T-helper 2 cell (primary cell): Measurements from ENCODE around the gene CADM2.
A peak's percentile ranks its signal among the peaks of the same experiment; 100 is the strongest.
"Not testable (repeated sequence)": the region's sequence is repeated elsewhere in the genome, so short reads cannot be mapped to it uniquely, and the experiment has no call there.

ENCODE experiments used
- DNase-seq, 5 experiments: peaks; one replicate each; pipeline versions ENCODE4 v3.0.0 to v3.0.0-alpha.2; 2012 to 2022

Gene CADM2

GRCh38 chr3:85495602-85496001 lies 536.8 kb downstream of the CADM2 start:
- no peak for DNase-seq

- no peak for DNase-seq
These were observed 539.4 kb downstream of the CADM2 start for GRCh38 chr3:85498177-85498576.

GRCh38 chr3:85502148-85502875 lies 543.5 kb downstream of the CADM2 start:
- no peak for DNase-seq

DNA sequence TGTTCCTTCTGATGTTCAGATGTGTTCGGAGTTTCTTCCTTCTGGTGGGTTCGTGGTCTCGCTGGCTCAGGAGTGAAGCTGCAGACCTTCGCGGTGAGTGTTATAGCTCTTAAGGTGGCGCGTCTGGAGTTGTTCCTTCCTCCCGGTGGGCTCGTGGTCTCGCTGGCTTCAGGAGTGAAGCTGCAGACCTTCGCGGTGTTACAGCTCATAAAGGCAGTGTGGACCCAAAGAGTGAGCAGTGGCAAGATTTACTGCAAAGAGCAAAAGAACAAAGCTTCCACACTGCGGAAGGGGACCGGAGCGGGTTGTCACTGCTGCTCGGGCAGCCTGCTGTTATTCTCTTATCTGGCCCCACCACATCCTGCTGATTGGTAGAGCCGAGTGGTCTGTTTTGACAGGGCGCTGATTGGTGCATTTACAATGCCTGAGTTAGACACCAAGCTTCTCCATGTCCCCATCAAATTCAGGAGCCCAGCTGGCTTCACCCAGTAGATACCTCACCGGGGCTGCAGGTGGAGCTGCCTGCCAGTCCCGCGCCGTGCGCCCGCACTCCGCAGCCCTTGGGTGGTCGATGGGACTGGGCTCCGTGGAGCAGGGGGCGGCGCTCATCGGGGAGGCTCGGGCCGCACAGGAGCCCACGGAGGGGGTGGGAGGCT lies 545.5 kb downstream of the CADM2 start:
- DNase-seq: not testable (repeated sequence)

GRCh38 chr3:85504785-85505511 lies 546.2 kb downstream of the CADM2 start:
- not testable (repeated sequence) for DNase-seq

DNA sequence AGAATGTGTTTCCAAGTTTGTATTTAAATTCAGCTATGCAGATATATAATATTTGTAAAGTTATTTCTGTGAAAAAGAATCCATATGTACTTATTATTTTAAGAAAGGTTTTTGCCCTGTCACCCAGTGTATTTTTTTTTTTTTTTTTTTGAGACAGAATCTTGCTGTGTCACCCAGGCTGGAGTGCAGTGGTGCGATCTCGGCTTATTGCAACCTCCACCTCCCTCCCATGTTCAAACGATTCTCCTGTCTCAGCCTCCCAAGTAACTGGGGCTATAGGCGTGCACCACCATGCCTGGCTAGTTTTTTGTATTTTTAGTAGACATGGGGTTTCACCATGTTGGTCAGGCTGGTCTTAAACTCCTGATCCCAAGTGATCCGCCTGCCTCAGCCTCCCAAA lies 548.3 kb downstream of the CADM2 start:
- DNase-seq: not testable (repeated sequence)

DNA sequence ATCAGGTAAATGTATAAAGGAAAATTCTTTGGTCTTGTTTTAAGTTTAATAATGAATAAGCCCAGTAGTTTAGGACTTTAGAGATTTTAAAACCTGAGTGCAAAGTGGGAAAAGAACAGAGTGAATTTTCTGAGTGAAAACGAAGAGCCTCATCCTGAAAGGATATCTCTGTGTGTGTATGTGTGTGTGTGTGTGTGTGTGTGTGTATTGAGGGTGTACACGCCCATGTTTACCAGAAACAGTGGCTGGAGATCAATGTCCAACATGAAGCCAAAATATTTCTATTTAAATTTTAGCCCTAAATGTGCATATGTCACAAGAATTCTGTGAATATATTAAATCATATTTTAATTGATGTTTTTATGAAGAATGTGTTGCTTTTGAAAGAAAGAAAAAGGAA lies 549.9 kb downstream of the CADM2 start:
- no peak for DNase-seq

DNA sequence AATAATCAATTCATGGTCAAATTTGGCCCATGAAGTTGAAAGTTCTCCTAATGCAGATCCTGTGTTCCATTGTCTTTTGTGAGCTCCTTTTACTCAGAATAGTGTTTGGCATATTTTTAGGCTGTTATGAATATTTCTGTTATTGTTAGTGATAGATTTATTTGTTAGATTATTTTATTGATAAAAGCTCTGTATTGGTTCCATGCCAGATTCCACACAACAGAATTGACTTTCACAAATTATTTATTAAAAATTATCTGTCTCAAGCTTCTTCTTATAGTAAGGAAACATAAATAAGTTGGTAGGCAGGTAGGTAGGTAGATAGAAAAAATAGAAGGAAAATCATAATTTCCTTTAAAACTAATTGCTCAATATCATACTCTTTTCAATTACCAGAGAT lies 557.4 kb downstream of the CADM2 start:
- no peak for DNase-seq

GRCh38 chr3:85524104-85524503 lies 565.3 kb downstream of the CADM2 start:
- no peak for DNase-seq

DNA sequence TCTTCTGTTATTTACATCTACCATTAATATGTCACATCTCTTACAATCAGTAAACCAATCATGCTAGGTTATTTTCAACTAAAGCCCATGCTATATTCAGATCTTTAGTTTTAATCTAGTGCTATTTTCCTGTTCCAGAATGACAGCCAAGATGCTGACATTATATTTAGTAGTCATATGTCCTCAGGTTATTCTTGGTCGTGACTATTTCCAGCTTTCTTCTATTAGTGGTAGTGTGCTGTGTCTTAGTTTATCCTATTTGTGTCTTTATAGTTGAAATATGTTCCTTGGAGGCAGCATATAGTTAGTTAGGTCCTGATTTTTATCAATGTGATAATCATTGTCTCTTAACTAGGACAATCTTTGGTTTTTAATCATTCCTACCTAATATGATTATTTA lies 566.5 kb downstream of the CADM2 start:
- no peak for DNase-seq

DNA sequence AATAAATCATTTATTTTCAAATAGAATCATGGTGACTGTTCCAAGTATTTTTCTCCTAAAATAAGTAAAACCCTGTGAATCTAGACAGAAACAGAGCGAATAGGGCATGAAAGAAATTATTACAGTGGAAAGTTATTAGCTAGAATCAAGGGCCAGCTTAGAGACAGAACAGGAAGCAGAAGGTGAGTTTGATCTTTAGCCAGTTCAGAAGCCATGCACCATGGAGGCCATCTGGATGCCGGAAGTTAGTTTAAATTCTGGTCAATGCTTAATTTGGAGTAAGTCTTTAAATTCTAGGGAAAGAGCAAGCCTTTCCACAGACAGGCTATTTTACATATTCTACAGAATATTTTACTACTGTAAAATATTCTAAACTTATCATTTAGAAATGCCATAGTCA lies 574.8 kb downstream of the CADM2 start:
- no peak for DNase-seq

DNA sequence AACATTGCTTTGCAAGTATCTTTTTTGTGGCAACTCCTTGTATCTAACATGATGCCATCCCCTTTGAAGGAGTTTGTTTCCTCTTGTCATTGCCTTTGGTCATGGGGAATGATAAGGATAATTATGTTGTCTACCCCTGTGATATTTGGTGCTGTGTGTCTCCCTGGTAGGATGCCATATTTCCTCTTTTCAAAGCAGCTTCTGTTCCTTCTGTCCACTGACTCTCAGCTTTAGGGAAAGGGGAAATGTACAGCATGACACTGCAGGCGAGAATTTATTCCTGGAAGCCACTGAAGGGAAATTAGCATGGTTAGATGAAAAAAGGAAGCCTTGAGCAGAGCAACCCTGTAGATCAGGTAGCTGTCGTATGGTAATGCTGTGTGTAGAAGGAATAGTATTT lies 576.7 kb downstream of the CADM2 start:
- no peak for DNase-seq

GRCh38 chr3:85539232-85539631 lies 580.4 kb downstream of the CADM2 start:
- no peak for DNase-seq

DNA sequence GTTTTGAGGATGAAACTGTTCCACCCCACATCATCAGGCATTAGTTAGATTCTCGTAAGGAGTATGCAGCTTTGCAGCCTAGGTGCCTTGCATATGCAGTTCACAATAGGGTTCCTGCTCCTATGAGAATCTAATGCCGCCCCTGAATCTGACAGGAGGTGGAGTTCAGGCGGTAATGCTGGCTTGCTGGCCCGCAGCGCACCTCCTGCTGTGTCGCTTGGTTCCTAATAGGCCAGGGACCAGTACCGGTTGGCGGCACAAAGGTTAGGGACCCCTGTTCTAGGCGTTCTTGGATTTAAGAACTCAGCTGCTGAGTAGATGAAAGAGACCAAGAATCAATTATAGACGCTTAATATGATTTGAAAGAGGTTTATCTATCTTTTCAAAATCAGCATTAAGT lies 595.4 kb downstream of the CADM2 start:
- no peak for DNase-seq

DNA sequence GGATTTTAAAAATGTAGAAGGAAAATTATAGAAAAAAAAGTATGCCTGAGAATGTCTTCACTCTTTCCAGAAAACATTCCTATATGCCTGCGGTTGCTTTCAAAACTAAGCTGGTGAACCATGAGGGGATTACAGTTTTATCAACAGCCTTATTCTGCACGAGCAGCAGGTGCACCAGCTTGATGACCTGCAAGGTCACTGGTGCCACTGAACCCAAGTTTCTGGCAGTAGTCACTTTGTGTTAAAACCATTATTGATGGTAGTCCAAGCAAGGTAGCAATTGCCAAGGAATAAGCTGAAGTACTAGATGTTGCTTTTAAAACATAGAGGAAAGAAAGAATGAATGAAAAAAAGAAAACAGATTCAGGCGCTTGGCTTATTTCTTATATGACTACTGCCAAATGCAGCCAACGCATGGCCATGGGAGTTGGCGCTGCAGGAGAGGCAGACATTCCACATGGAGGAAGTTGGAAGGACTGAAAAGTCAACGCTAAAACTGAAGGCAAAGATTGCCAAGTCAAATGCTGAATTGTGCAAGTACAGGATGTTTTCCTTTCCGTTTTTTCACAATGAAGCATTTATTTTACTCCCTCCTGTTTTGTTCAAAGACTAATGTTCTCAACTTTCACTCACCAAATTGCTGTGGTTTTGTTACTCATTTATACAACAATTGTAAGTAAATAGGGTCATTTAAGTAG lies 601.4 kb downstream of the CADM2 start:
- no peak for DNase-seq

- peak in 1 of 5 experiments; percentile 46 for DNase-seq
These were observed 608.4 kb downstream of the CADM2 start for GRCh38 chr3:85567071-85567676.

GRCh38 chr3:85570819-85571218 lies 612.0 kb downstream of the CADM2 start:
- DNase-seq: no peak

- no peak for DNase-seq
These were observed 613.0 kb downstream of the CADM2 start for GRCh38 chr3:85571835-85572234.

DNA sequence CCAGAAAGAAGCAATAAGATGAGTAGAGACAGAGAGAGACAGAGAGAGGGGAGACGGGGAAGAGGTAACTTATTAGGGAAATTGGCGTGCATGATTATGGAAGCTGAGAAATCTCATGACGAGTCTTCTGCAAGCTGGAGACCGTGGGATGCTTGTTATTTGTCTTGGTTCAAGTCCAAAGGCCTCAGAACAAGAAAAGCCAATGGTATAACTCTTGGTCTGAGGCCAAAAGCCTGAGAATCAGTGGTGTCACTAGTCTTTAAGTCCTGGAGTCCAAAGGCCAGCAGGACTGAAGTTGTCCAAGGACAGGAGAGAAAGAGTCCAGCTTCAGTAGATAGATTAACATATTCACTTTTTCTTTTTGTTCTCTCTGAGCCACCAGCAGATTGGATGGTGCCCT lies 613.6 kb downstream of the CADM2 start:
- DNase-seq: no peak

GRCh38 chr3:85572978-85573377 lies 614.2 kb downstream of the CADM2 start:
- DNase-seq: no peak

DNA sequence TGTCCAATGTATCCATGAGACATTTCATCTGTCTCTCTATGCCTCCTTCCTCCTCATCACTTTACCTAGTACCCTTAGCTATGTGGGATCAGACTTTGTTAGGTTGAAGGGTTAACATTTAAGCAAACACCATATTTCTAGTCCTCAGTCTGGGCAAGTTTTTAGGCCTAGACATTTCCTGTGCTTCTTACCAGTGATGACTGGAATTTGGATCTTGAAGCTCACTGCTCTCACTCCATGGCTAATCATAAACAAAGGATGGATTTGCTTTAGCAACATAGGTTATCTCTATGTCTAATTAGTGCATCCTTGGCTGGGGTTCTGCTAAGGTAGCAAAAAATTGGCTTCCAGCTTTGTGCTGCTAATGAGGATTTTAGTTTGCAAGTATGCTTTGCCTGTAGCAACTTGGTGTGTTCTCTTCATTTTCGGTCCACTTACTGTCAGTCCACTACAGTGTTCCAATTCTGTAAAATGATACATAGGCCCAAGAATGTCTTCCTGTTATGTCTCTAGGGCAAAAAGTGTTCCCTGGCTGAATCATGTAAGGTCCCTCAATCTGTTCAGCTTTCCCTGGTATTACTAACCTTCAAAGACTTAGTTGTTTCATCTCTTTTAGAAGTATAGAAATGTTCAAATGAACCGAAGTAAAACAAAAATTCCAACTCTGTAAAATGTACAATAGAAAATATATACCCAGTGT lies 615.4 kb downstream of the CADM2 start:
- no peak for DNase-seq

DNA sequence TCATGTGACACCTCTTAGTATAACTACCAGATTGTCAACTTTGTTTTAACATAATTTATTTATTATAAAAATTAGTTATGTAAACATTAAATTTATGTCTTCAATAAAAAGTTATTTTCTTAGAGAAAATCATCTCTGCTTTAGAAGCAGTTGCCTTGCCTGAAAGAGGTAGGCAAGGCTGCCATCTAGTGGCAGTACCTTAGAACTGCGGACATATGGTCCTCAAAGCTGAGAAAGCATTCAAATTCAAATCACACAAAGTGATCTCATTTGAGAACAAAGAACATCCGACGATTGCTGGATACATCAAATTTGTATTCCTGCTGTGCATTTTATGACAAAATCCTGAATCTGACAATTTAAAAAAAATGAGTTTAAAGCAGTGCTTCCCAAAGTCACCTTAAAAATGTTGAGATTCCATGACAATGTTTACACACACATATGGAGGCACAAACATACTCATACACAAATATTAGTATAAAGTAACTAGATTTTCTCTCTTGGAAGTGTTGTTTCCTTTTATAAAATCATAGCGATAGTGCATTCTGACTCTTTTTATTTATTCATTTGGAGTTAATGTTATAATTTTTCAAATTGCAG lies 617.4 kb downstream of the CADM2 start:
- DNase-seq: peak in 3 of 5 experiments; percentile 5 to 48 (median 8)
